NCI-H2227 (cell line): ENCODE measurements around the gene RMDN2.

Experiments
- DNase-seq: peaks from one replicate; lab custom pipeline; 2025; ENCODE audit not compliant: unreplicated experiment; lab: John Stamatoyannopoulos, UW

The RMDN2 gene

GRCh38 chr2:37925063-37925897 is at the start of gene RMDN2:
Gene RMDN2 (plus strand): TSS chr2:37925287. CDS start chr2:37929278, 3,991 bp downstream.
- DNase-seq = peak; percentile 96

GRCh38 chr2:37875403-37875906 is 49.6 kb upstream of the RMDN2 start:
- peak; percentile 8 for DNase-seq

GRCh38 chr2:37876227-37876626 is 48.9 kb upstream of the RMDN2 start:
- no peak for DNase-seq

- DNase-seq = peak; percentile 84
These were observed 47.4 kb upstream of the RMDN2 start for GRCh38 chr2:37877457-37878315.

- DNase-seq = no peak
These were observed 46.6 kb upstream of the RMDN2 start for GRCh38 chr2:37878536-37878935.

- DNase-seq = no peak
These were observed 44.5 kb upstream of the RMDN2 start for GRCh38 chr2:37880551-37880950.

GRCh38 chr2:37881397-37881796 is 43.7 kb upstream of the RMDN2 start:
- no peak for DNase-seq

GRCh38 chr2:37882036-37882435 is 43.1 kb upstream of the RMDN2 start:
- no peak for DNase-seq

- DNase-seq = no peak
These were observed 41.6 kb upstream of the RMDN2 start for GRCh38 chr2:37883518-37883917.

- no peak for DNase-seq
These were observed 39.6 kb upstream of the RMDN2 start for GRCh38 chr2:37885329-37885993.

- DNase-seq = no peak
These were observed 38.3 kb upstream of the RMDN2 start for GRCh38 chr2:37886745-37887144.

- DNase-seq = no peak
These were observed 37.8 kb upstream of the RMDN2 start for GRCh38 chr2:37887286-37887685.

- peak; percentile 79 for DNase-seq
These were observed 34.1 kb upstream of the RMDN2 start for GRCh38 chr2:37890893-37891495.

- DNase-seq = no peak
These were observed 33.1 kb upstream of the RMDN2 start for GRCh38 chr2:37891846-37892435.

- no peak for DNase-seq
These were observed 32.5 kb upstream of the RMDN2 start for GRCh38 chr2:37892436-37893114.

GRCh38 chr2:37893327-37893726 is 31.8 kb upstream of the RMDN2 start:
- no peak for DNase-seq

GRCh38 chr2:37894047-37894446 is 31.0 kb upstream of the RMDN2 start:
- DNase-seq = no peak

GRCh38 chr2:37894601-37895000 is 30.5 kb upstream of the RMDN2 start:
- DNase-seq = no peak

- DNase-seq = no peak
These were observed 29.9 kb upstream of the RMDN2 start for GRCh38 chr2:37895140-37895539.

- DNase-seq = no peak
These were observed 28.8 kb upstream of the RMDN2 start for GRCh38 chr2:37896319-37896718.
